ENCODE measurements around the gene PPP4R3A. TPM values are rescaled to one million over a fixed set of nuclear protein-coding genes. Genes with fewer than 3 reads are reported as not detected.

Gene PPP4R3A
- polyA plus RNA-seq, 1 donor (not counting 4 experiments of a cell fraction or from before 2014, with no cell fraction given) = 53.8 TPM

GRCh38 chr14:91456283-91456682 lies 53.8 kb downstream of the PPP4R3A start:
- H3K4me2 ChIP-seq (ENCODE audit: control insufficient read depth, extremely low read depth, insufficient read depth, low read depth, low read length) = no peak overlapping the region
- H3K27me3 ChIP-seq (ENCODE audit: control insufficient read depth, extremely low read depth, insufficient read depth, low read length) = no peaks in the 10 kb centered on the region
- dilution Hi-C loops (cut with MboI; ENCODE audit: extremely low pct_ligation_motif_present, low sequenced_read_pairs) = no loop called here
- DNase-seq (ENCODE audit: low read depth, low spot score) (no peak), FAIRE-seq (no peak)
- no peak overlapping the region for H3K4me3 ChIP-seq (ENCODE audit: control insufficient read depth in 2 of 3, extremely low read depth in 1 of 3, insufficient read depth in 2 of 3, low read depth in 1 of 3, low read length in 3 of 3)
- H3K9me3 ChIP-seq (ENCODE audit: control insufficient read depth, low read depth, low read length) = no peaks in the 10 kb centered on the region
- no peaks in the 10 kb centered on the region for H4K20me1 ChIP-seq (ENCODE audit: control insufficient read depth, extremely low read depth, insufficient read depth, low read length)
- H3K9ac ChIP-seq (ENCODE audit: control insufficient read depth, extremely low read depth, insufficient read depth, low read length) = no peak overlapping the region
- peaks cover 1% of the 10 kb centered on the region for H3K79me2 ChIP-seq (ENCODE audit: control insufficient read depth, insufficient read depth, low read length)
- peaks cover 8 to 16% of the 10 kb centered on the region in 2 experiments for H3K36me3 ChIP-seq (ENCODE audit: control insufficient read depth in 2 of 2, extremely low read depth in 1 of 2, insufficient read depth in 2 of 2, low read length in 2 of 2)
- no peak overlapping the region for H3K27ac ChIP-seq (ENCODE audit: control insufficient read depth, insufficient read depth, low read length)
- H3K4me1 ChIP-seq (ENCODE audit: control insufficient read depth, extremely low read depth, insufficient read depth, low read length) = peaks cover 8% of the 10 kb centered on the region
- no peak for TF ChIP-seq CTCF (optimal IDR thresholded peaks at IDR 0.05 in 1 of 3, IDR thresholded peaks at IDR 0.05 in 1 of 3, conservative IDR thresholded peaks at IDR 0.05 in 1 of 3; ENCODE audit: extremely low read depth in 1 of 3, insufficient read depth in 2 of 3, low read length in 3 of 3)
- no peak overlapping the region for H2AFZ ChIP-seq (ENCODE audit: control insufficient read depth, low read length)
- no peaks in the 10 kb centered on the region for H3K9me1 ChIP-seq (ENCODE audit: control insufficient read depth, extremely low read depth, insufficient read depth, low read length)

GRCh38 chr14:91454580-91454979 lies 55.5 kb downstream of the PPP4R3A start:
- H3K4me3 ChIP-seq (ENCODE audit: control insufficient read depth in 2 of 3, extremely low read depth in 1 of 3, insufficient read depth in 2 of 3, low read depth in 1 of 3, low read length in 3 of 3) = no peak overlapping the region
- H3K4me2 ChIP-seq (ENCODE audit: control insufficient read depth, extremely low read depth, insufficient read depth, low read depth, low read length) = no peak overlapping the region
- DNase-seq (ENCODE audit: low read depth, low spot score) (no peak), FAIRE-seq (no peak)
- H3K27ac ChIP-seq (ENCODE audit: control insufficient read depth, insufficient read depth, low read length) = no peak overlapping the region
- peaks cover 4 to 12% of the 10 kb centered on the region in 2 experiments for H3K36me3 ChIP-seq (ENCODE audit: control insufficient read depth in 2 of 2, extremely low read depth in 1 of 2, insufficient read depth in 2 of 2, low read length in 2 of 2)
- TF ChIP-seq CTCF (optimal IDR thresholded peaks at IDR 0.05 in 1 of 3, IDR thresholded peaks at IDR 0.05 in 1 of 3, conservative IDR thresholded peaks at IDR 0.05 in 1 of 3; ENCODE audit: extremely low read depth in 1 of 3, insufficient read depth in 2 of 3, low read length in 3 of 3) (no peak), EZH2 (IDR thresholded peaks at IDR 0.05; ENCODE audit: low read length) (no peak)
- H3K4me1 ChIP-seq (ENCODE audit: control insufficient read depth, extremely low read depth, insufficient read depth, low read length) = peaks cover 8% of the 10 kb centered on the region
- H3K9ac ChIP-seq (ENCODE audit: control insufficient read depth, extremely low read depth, insufficient read depth, low read length) = no peak overlapping the region
- no peaks in the 10 kb centered on the region for H3K79me2 ChIP-seq (ENCODE audit: control insufficient read depth, insufficient read depth, low read length)
- H3K9me3 ChIP-seq (ENCODE audit: control insufficient read depth, low read depth, low read length) = no peaks in the 10 kb centered on the region
- no peaks in the 10 kb centered on the region for H3K9me1 ChIP-seq (ENCODE audit: control insufficient read depth, extremely low read depth, insufficient read depth, low read length)
- dilution Hi-C loops (cut with MboI; ENCODE audit: extremely low pct_ligation_motif_present, low sequenced_read_pairs) = no loop called here
- no peaks in the 10 kb centered on the region for H3K27me3 ChIP-seq (ENCODE audit: control insufficient read depth, extremely low read depth, insufficient read depth, low read length)
- H4K20me1 ChIP-seq (ENCODE audit: control insufficient read depth, extremely low read depth, insufficient read depth, low read length) = no peaks in the 10 kb centered on the region
- H2AFZ ChIP-seq (ENCODE audit: control insufficient read depth, low read length) = no peak overlapping the region

Measured in keratinocyte (primary cell).